Lower lobe of right lung (tissue), 2 donors: ENCODE results near the gene OS9. TPM values are rescaled to one million over a fixed set of nuclear protein-coding genes. Genes with fewer than 3 reads are reported as not detected.
"Not testable (repeated sequence)": the region's sequence is repeated elsewhere in the genome, so short reads cannot be mapped to it uniquely, and the experiment has no call there.

ENCODE experiments used
- ATAC-seq, 2 donors: fragments of 200-7000 bp; cut with Tn5 transposase; one replicate each; pipeline ENCODE4 v1.9.1; 2020 to 2022; ENCODE audit warnings: mild to moderate bottlenecking in 2 of 2, moderate library complexity in 2 of 2
- DNase-seq: peaks from one replicate; pipeline ENCODE4 v3.0.0-alpha.2; 2020
- H3K27ac ChIP-seq: fragments of 200-600 bp; one replicate; pipeline ENCODE4 v1.8.0; 2022
- H3K27me3 ChIP-seq: fragments of 200-600 bp; one replicate; pipeline ENCODE4 v1.8.0; 2022; ENCODE audit warnings: low read depth
- H3K36me3 ChIP-seq: fragments of 200-600 bp; one replicate; pipeline ENCODE4 v1.8.0; 2022; ENCODE audit warnings: mild to moderate bottlenecking
- H3K4me1 ChIP-seq: fragments of 200-600 bp; one replicate; pipeline ENCODE4 v1.8.0; 2022
- H3K4me3 ChIP-seq: fragments of 200-600 bp; one replicate; pipeline ENCODE4 v1.8.0; 2022; ENCODE audit warnings: mild to moderate bottlenecking
- H3K9me3 ChIP-seq: fragments of 200-600 bp; one replicate; pipeline ENCODE4 v1.8.0; 2022
- intact Hi-C: fragments of 100-400 bp; cut with DNase I; formaldehyde crosslinking; loops from one replicate; pipeline ENCODE4 v1.11.0; 2022
- total RNA-seq: library from RNA; stranded (reverse); fragmentation: NEBNext Ultra II Directional; extraction: Animal tissue kit (Norgen Biotek cat#: 25700); gene quantifications from one replicate; pipeline ENCODE4 v1.2.1, GENCODE V29; 2021
- TF ChIP-seq, protein P1 (sequence below): fragments of 200-600 bp; IDR thresholded peaks from one replicate; pipeline ENCODE4 v1.8.0; 2022; ENCODE audit warnings: antibody characterized with exemption, mild to moderate bottlenecking
- donor health status: DM: no; HTN: yes; CAD: no; lungs with severe emphysema.

OS9 gene
- total RNA-seq, 1 donor from 2014 or later, result 294 TPM

DNA sequence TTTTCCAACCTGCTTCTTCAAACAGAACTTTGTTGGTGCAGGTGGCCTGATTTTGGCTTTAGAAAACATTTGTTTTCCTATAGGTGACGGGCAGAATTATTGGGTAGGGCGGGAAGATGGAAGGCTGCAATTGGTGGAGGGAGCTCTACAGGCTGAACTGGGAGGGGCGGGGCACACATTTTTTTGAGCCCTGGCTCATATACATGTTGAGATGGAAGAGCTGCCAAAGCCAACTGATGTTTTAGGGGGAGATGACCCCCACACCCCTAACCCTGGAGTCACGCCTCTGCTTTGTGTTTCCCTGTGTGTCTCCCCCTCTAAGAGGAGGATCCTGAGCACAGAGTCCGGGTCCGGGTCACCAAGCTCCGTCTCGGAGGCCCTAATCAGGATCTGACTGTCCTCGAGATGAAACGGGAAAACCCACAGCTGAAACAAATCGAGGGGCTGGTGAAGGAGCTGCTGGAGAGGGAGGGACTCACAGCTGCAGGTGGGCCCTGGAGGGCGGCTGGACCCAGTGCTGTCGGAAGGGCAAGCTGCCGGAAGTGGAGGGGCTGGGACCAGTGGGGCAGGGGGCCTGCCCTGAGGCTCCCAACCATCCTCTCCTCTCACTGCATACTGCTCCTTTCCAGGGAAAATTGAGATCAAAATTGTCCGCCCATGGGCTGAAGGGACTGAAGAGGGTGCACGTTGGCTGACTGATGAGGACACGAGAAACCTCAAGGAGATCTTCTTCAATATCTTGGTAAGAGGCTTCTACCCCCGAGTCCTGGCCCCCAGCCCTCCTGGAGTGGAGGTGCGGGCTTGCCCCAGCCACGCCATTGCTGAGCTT, 26.1 kb downstream of the OS9 start:
- peaks cover 70% of the 10 kb centered on the region for H3K36me3 ChIP-seq
- no peak for ATAC-seq
- no peak overlapping the region for H3K27ac ChIP-seq
- no peak overlapping the region for H3K4me3 ChIP-seq
- DNase-seq, result no peak
- H3K4me1 ChIP-seq, result no peaks in the 10 kb centered on the region
- TF ChIP-seq, protein P1, sequence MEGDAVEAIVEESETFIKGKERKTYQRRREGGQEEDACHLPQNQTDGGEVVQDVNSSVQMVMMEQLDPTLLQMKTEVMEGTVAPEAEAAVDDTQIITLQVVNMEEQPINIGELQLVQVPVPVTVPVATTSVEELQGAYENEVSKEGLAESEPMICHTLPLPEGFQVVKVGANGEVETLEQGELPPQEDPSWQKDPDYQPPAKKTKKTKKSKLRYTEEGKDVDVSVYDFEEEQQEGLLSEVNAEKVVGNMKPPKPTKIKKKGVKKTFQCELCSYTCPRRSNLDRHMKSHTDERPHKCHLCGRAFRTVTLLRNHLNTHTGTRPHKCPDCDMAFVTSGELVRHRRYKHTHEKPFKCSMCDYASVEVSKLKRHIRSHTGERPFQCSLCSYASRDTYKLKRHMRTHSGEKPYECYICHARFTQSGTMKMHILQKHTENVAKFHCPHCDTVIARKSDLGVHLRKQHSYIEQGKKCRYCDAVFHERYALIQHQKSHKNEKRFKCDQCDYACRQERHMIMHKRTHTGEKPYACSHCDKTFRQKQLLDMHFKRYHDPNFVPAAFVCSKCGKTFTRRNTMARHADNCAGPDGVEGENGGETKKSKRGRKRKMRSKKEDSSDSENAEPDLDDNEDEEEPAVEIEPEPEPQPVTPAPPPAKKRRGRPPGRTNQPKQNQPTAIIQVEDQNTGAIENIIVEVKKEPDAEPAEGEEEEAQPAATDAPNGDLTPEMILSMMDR, result no peak
- intact Hi-C loops, result no loop called here
- H3K27me3 ChIP-seq, result no peaks in the 10 kb centered on the region
- H3K9me3 ChIP-seq, result no peaks in the 10 kb centered on the region

- ATAC-seq (no peak), DNase-seq (no peak)
- no peak overlapping the region for H3K4me3 ChIP-seq
- no peaks in the 10 kb centered on the region for H3K27me3 ChIP-seq
- H3K4me1 ChIP-seq, result peaks cover 3% of the 10 kb centered on the region
- intact Hi-C loops, result no loop called here
- H3K9me3 ChIP-seq, result no peaks in the 10 kb centered on the region
- H3K36me3 ChIP-seq, result peaks cover 62% of the 10 kb centered on the region
- TF ChIP-seq, protein P1, result no peak
- H3K27ac ChIP-seq, result no peak overlapping the region
Measured at GRCh38 chr12:57720606-57721595, 27.0 kb downstream of the OS9 start.

DNA sequence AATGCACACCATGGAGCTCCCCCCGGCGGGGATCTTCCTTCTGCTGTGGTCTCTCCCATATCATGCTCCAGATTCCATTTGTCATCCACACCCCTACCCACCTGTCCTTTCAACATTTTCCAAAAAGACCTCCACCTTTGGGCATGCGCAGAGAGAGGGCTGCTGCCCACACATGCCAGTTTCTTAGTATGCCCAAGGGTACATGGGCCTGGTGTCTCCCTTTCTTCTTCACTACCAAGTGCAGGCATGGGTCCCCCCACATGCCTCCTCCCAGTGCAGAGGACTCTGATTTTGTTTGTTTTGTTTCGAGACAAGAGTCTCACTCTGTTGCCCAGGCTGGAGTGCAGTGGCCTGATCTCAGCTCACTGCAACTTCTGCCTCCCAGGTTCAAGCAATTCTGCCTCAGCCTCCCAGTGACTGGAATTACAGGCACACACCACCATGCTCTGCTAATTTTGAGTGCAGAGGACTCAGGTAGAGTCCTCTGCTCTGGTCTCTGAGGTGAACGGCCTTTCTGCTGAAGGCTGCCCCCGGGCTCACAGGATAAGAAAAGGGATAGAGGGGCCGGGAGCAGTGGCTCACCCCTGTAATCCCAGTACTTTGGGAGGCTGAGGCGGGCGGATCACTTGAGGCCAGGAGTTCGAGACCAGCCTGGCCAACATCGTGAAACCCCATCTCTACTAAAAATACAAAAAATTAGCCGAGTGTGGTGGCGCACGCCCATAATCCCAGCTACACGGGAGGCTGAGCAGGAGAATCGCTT, 28.1 kb downstream of the OS9 start:
- H3K4me3 ChIP-seq, H3K4me1 ChIP-seq, DNase-seq, H3K9me3 ChIP-seq, H3K27ac ChIP-seq, ATAC-seq, intact Hi-C loops, H3K27me3 ChIP-seq: not testable (repeated sequence)
- peaks cover 51% of the 10 kb centered on the region for H3K36me3 ChIP-seq

GRCh38 chr12:57722716-57723629, 29.0 kb downstream of the OS9 start:
- peaks cover 42% of the 10 kb centered on the region for H3K36me3 ChIP-seq
- no peak overlapping the region for H3K4me3 ChIP-seq
- no peak for ATAC-seq

GRCh38 chr12:57723630-57723962, 29.7 kb downstream of the OS9 start:
- no peaks in the 10 kb centered on the region for H3K9me3 ChIP-seq
- no peak overlapping the region for H3K27ac ChIP-seq
- ATAC-seq (no peak), DNase-seq (no peak)
- intact Hi-C loops, result no loop called here
- H3K36me3 ChIP-seq, result peaks cover 35% of the 10 kb centered on the region
- TF ChIP-seq, protein P1, result no peak
- no peaks in the 10 kb centered on the region for H3K27me3 ChIP-seq
- H3K4me1 ChIP-seq, result peaks cover 8% of the 10 kb centered on the region
- H3K4me3 ChIP-seq, result no peak overlapping the region

More at GRCh38 chr12:57722716-57723629, 29.0 kb downstream of the OS9 start:
- Histone ChIP-seq H3K4me1 (peaks cover 8% of the 10 kb centered on the region), H3K27ac (no peak overlapping the region), H3K9me3 (no peaks in the 10 kb centered on the region), H3K27me3 (no peaks in the 10 kb centered on the region)
- intact Hi-C loops, result no loop called here
- DNase-seq, result no peak
- TF ChIP-seq, protein P1, result no peak
